HG03025 (cell line): ENCODE results near the gene FGF3.

ENCODE experiments used
- ATAC-seq: cut with Tn5 transposase; IDR thresholded peaks from one replicate; pipeline ENCODE4 v1.9.1; 2021; ENCODE audit warnings: mild to moderate bottlenecking, moderate library complexity; ENCODE audit not compliant: unreplicated experiment, low FRiP score

The FGF3 gene

DNA sequence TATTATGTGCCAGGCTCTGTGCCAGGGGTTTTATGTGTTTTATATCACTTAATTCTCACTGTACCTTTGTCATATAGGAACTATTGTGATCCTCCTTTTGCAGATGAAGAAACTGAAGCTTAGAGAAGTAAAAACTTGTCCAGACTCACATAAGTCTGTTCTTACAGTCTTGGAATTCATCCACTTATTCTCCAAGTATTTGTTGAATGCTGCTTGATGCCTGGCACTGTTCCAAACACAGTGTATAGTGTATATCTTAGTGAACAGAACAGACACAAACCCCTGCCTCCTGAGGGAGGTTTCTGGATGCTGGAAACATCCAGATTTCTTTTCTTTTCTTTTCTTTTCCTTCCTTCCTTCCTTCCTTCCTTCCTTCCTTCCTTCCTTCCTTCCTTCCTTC lies 29.0 kb upstream of the FGF3 start:
- no peak for ATAC-seq

DNA sequence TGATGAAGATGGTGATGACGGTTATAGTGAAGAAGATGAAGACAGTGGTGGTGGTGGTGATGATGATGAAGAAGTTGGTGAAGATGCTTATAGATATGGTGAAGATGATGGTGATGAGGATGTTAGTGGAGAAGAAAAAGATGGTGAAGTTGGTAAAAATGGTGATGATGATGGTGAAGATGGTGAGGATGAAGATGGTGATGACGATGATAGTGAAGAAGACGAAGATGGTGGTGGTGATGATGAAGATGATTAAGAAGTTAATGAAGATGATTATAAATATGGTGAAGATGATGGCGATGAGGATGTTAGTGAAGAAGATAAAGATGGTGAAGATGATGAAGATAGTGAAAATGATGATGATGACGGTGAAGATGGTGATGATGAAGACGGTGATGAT lies 25.2 kb upstream of the FGF3 start:
- no peak for ATAC-seq

DNA sequence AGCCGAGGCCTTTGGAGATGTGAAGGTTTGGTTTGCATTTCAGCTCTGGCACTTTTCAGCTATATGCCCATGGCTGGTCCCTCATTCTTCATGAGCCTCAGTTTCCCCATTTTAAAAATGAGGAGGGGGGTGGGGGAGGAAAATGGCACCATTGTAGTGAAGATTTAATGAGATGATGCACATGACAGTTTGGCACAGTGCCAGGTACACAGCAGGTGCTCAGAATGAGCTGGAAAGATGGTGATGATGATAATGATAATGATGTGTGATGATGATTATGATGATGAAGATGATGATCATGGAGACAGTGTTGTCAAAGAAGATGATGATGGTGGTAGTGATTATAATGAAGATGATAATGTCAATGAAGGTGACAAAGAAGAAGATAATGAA lies 24.3 kb upstream of the FGF3 start:
- no peak for ATAC-seq

DNA sequence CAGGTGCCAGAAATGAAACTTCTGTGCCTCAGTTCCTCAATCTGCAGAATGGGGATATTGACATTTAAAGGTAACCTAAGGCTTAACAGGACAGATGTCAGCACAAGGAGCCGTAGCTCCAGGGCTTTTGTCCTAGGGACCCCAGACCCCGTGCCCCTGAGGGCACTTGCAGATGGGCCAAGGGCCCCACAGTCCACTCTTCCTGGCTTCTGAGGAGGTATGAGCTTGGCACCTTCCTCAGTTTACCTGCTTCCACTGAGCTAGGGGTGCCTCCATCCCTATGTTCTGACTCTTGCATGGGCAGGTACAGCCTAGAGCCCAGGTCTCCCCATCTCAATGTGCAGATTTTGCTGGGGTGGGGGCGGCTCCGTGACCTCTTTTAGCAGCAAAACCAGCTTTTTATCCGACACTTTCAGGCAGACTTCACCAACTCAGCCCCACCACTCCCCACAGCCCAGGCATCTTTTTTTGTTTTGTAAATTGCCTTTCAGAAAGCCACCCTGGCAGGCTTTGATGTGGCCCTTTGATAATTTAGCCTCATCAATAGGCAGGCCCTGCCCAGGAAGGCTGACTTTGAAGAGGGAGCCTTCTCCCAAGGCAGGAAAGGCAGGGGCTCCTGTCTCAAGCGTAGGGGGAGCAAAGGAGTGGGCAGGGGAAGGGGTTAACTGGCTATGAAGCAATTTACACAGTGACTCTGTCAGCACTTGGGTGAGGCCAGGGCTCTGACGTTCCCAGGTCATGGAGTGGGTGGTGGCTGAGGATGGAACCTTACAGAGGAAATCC lies 23.7 kb upstream of the FGF3 start:
- ATAC-seq: no peak

DNA sequence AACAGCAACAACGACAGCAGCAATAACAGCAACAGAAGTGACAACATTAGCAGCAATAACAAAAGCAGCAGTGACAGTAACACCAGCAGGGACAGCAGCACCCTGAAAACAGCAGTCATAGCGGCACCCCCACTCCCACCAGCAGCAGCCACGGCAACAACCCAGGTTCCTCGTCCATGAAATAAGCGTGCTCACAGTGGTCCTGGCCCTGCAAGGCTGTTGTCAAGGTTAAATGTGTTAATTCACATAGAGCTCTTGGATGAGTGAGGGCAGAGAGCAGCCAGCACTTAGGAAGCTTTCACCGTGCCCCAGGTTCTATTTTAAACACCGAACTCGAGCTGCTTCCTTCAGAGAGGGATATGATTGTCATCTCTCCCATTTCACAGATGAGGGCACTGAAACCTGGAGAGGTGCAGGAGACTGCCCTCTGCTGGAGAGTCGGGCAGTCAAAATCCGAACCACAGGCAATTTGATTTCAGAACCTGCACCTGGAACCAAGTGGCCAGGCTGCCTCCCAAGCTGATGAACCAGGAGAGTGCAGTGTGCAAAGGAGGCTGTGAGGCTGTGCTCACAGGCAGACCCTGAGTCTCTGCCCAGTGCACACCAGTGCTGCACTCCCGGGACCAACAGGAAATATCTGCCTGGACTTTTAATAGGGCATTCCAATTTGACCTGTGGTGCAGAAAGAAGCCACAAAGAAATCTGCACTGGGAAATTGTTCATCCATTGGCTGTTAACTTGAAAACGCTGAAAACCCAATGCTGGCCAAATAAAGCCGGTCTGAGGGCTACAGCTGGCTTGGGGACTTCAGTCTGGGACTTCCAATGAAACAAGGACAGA lies 22.9 kb upstream of the FGF3 start:
- no peak for ATAC-seq

DNA sequence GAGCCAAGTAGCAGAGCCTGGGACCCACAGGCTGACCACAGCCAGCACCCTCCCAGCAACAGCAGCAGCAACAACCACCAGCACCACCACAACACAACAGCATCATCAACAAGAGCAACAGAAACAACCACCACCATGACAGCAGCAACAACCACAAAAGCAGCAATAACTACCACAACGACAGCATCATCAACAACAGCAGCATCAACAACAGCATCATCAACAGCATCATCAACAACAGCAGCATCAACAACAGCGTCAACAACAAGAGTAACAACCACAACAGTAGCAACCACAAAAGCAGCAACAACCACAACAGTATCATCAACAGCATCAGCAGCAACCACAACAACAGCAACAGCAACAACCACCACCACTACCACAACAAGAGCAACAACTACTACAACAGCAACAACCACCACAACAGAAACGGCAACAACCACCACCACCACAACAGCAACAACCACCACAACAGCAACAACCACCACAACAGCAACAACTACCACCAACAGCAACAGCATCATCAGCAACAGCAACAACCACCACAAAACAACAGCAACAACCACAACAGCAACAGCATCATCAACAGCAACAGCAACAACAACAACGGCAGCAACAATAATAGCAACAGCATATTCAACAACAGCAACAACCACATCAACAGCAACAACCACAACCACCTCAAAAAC lies 22.1 kb upstream of the FGF3 start:
- ATAC-seq: no peak

DNA sequence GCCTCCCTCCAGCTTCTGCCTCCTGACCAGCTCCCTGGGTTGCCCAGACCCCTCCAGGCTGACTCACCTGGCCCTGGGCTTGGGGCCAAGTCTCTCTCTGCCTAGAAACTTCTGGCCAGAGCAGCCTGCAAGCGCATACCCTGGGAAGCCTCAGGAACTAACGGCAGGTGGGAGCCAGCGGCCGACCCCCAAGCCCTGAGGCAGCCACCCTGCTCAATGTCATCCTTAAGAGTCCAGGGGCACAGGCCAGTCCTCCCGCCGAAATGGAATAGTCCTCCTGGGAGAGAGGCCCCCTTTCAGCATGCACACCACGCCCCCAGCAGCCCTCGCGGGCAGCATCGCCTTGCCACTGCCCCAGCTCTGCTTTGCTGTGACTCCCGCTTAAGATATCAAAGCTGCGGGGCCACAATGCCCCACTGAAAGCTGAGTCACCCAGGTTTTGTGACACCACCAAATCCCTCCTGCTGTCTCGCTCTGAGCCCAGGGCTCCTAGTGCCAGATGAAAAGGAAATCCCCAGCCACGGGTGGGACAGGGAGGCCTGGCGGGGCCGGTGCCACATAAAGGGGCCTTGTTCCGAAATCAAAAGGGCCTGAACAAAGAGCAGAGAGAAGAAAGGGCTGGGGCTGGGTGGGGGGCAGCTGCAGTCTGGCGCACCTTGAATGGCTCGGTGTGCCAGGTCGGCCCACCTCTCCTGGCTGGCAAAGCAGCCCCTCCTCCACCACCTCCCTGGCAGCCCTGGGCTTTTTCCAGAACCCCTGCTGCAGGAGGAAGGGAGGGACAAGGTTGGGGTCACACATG lies 21.4 kb upstream of the FGF3 start:
- ATAC-seq: no peak

DNA sequence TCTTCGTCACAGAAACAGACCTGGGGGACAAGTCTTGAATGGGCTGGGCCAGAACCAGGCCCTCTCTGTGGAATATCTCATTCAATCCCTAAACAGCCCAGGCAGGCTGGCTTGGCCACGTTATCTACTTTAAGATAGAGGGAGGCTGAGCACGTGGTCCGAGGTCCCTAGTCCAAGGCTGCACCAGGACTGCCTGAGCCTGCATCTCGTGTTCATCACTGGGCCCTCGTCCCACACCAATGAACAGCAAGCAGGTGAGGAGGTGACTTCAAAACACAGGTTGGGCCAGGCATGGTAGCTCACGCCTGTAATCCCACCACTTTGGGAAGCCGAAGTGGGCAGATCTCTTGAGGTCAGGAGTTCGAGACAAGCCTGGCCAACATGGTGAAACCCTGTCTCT lies 20.3 kb upstream of the FGF3 start:
- no peak for ATAC-seq

DNA sequence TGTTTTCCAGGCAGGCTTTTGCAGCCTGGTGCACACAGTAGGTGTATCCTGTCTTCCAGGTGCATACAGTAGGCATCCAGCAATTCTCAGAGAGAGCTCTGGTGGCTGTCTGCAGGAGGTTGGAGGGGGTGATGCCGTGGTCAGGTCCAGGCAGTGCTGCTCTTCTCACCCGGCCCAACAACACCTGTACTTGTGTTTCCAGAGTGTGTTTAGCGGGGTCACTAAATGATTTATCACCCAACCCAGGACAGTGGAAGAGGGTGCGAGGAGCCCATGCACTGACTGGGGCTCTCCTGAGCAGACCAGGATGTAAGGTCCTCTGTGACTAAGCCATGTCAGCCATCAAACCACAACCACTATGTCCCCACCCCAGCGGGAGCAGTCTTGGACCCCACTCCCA lies 18.6 kb upstream of the FGF3 start:
- no peak for ATAC-seq

DNA sequence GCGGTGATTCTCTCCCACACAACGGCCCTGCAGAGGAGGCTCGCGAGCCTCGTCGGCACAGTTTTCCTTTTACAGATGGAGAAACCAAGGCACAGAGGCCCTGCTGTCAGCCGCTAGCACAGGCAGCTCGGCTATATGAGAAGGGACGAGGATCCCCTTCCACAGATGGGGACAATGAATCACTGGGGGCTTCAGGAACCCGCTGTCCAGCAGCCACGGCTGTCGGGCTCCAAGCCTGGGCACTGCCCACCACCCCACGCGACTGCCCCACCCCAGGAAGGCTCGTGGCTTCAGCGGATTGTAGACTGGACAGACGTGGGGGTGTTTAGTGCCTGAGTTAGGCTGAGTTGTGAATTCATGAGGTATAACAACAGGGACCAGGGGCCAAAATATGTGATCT lies 17.2 kb upstream of the FGF3 start:
- ATAC-seq: no peak

DNA sequence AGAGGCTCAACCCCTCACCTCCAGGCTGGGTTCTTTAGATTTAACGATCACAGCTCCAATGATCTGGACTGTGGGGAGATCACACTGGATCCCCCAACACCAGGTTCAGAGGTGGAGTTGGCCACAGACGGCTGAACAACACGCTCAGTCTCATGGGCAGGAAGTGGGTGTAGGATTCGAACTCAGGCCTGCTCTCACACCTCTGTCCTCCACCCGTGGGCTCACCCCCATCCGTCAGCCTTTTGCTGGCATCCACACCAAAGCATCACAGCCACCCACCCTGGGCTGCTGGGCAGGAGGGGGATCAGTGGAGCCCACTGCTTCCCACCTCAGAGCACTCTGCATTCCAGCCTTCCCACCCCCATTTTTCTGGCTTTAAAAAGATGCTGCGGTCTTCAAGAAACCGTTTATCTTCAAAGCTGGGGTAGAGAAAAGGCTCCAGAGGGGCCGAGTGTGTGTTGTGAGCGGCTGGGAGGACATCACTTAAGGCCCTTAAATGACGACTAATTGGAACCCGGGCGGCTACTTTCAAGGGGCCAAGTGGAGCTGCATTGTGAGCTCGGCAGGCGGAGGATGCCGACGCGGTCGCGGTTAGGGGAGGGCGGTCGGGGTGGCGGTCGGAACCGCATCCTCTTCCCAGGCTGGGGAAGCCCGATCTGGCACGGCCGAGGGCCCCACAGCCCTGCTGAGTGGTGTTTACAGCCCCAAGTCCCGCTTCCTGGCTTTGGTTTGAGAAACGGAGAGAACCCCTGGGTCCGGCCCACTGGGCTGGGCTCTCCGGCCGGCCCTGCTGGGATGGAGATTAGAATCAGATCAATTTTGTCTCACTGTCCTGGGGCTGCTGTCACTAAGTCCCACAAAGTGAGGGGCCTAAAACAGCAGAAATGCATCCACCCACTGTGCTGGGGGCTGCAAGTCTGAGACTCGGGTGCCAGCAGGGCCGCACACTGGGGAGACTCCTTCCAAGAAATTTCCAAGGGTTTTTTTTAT lies 15.9 kb upstream of the FGF3 start:
- ATAC-seq: no peak

DNA sequence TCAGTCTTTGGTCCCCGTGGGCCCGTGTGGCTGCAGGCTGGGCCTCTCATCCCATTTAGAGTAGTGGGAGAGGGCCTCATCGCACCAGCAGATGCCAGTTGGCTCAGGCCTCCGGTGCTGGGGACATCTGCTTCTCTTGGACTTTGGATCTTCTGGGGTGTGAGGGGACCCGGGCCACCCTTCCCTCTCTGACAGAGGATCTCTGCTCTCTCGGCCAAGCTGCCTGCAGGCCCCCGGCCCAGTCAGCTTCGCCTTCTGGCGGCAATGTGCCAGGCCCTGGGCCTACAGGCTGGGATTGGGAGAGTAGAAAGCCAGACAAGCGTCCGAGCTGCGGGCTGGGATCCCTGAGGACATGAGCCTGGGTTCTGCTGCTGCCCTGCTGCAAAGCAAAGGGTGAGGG lies 15.0 kb upstream of the FGF3 start:
- ATAC-seq: no peak

DNA sequence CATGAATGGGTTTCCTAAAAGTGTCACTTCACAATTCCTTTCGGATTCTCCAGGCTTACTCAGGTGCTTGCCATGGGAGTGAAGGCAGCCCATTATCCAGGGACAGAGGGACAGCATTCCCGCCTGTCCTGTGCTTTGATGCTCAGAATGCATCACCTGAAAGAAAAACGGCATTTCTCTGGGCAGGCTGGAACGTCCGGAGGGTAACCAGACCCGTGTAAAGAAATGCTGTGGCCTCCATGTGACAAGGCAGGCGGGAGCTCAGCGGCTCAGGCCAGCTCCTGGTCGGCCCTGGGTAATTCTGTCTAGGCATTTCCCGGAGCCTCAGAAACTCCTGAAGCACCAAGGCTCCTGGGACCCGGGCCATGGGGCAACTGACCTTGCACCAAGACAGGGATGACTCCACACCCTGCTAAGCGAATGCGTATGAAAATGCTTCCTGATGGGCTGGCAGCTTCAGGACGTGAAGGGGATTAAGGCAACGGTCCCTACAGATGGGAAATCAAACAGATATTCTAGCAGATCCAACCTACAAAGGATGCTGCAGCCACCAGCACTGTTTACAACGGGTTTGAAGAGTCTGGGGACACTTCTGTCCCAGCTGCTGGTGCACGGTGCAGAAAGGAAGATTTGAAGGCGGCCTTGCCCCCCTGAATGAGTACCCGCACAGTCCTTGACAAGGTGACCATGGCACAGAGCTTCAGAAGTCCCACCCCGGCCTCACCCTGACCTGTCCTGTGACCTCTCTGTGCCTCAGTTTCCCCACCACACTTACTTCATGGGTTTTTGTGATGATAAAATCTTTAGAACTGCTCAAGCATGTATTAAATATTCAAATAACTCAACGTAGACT lies 13.6 kb upstream of the FGF3 start:
- ATAC-seq: no peak

DNA sequence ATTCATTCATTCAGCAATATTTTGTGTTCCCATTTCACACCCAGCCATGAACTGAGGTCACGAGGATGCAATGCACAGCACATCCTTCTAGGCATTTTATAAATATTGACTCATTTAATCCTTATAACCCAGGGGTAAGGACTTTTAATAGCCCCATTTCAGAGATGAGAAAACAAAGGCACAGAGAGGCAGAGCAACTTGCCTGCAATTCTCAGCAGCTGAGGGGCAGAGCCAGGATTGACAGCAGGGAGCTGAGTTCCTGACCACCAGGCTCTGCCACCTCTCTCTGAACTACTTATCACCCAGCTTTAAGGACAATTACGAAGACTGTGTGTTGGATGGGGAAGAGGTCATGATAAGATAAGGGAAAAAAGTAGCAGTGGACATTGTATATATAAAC lies 12.8 kb upstream of the FGF3 start:
- ATAC-seq: no peak

DNA sequence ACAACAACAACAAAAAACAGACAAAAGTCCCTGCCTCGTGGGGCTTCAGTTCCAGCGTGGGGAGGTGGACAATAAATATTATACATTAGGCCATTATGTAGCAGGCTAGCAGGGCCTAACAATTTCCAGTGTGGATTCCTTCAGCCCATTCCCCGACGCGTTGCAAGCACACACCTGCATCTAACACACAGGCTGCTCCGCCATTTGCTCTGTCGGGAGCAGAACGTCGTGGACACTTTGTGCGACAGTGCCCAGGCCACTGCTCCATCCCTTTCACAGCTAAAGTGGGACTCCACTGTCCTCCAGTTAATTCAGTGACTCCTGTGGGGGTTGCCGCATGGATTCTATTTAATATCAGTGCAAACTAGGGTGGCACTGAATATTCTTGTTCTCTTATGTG lies 10.9 kb upstream of the FGF3 start:
- ATAC-seq: no peak

DNA sequence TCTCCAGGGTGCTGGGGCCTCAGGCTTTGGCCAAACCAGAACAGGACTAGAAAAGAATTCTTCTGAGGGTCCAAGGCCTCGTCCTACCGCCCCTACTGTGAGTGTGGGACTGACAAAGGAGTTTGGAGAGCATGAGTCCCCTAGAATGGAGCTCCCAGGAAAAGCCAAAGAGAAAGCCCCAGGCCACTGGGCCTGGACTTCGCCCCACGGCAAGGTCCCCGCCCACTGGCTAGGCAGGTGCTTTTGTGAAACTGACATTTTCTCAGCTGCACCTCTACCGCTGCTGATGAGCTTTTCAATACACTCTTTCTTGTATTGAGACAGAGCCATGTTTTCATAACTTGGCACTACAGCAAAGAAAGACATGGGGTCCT lies 9.7 kb upstream of the FGF3 start:
- ATAC-seq: no peak

DNA sequence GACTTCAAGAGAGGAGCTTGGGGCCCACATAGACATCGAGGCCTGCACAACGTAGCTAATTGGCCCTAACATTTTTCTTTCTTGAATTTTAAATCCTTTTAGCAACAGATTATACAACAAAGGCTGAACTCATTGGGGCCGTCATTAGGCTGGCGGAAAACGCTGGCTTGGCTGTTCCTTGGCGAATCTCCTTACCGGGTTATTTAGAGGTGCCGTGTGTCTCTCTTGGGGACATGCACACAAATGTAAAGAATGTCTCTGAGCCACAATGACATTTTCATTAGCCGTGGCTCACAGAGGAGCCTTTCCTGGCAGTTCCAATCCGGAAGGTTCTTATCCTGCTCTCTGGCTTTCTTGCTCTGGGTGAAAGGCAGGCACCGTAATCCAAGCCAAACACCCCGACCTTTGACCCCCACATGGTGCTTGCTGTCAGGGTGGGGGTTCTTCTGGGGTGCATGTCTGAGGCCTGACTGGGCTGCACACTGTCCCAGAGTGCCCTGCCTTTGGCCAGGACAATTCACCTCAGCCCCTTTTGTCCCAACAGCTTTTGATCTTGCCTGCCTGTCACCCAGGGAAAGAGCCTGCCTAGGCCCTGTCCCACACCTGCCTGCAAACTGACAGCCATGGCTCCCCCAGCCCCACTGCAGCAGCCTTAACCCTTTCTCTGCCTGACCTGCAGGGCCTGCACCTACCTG lies 9.2 kb upstream of the FGF3 start:
- no peak for ATAC-seq

DNA sequence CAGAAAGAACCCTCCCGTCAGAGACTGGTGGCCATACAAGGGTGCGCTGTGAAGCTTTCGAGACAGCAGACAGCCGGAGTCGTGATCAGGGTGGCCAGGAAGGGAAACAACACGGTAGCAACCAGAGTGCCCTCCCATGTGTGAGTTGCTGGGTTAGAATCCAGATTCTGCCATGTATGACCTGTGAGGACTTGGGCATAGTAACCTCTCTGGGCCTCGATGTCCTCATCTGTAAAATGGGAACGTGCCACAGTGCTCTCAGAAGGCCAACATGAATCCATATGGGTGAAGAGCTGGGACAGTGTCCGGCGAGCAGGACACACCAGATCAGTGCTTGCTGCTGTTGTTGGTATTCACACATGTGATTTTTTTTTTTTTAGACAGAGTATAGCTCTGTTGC lies 7.6 kb upstream of the FGF3 start:
- ATAC-seq: no peak
